Natural killer cell (primary cell): ENCODE measurements around the gene SMG6. TPM values are rescaled to one million over a fixed set of nuclear protein-coding genes. Genes with fewer than 3 reads are reported as not detected.
A peak's percentile ranks its signal among the peaks of the same experiment; 100 is the strongest.

ENCODE experiments used
- ATAC-seq, 3 donors: fragments of 150-1000 bp in 2 of 3; fragments of 200-7000 bp in 1 of 3; cut with Tn5 transposase; 1 replicate in 1 of 3; 2 replicates in 2 of 3; pipeline ENCODE4 v1.10.0; 2021; ENCODE audit warnings: mild to moderate bottlenecking in 2 of 3, moderate library complexity in 2 of 3
- DNase-seq, 2 donors: peaks; one replicate each; pipeline versions ENCODE4 v3.0.0 to v3.0.0-alpha.2; 2013 to 2021; ENCODE audit warnings: mixed read lengths in 1 of 2
- H3K27ac ChIP-seq: one replicate; pipeline ENCODE4 v1.5.1; 2013; ENCODE audit warnings: mild to moderate bottlenecking, low read length
- H3K27me3 ChIP-seq: one replicate; pipeline ENCODE4 v1.6.1; 2013; ENCODE audit warnings: low read length; ENCODE audit not compliant: control insufficient read depth, insufficient read depth
- H3K36me3 ChIP-seq: one replicate; pipeline ENCODE4 v1.6.1; 2013; ENCODE audit warnings: low read length; ENCODE audit not compliant: control insufficient read depth, insufficient read depth
- H3K4me1 ChIP-seq: one replicate; pipeline ENCODE4 v1.6.1; 2013; ENCODE audit warnings: low read length; ENCODE audit not compliant: control insufficient read depth, insufficient read depth
- H3K4me3 ChIP-seq: one replicate; pipeline ENCODE4 v1.5.1; 2013; ENCODE audit warnings: low read length
- H3K9me3 ChIP-seq: one replicate; pipeline ENCODE4 v1.6.1; 2013; ENCODE audit warnings: low read length; ENCODE audit not compliant: control insufficient read depth, insufficient read depth
- H3K27ac Mint-ChIP-seq, 2 donors: one replicate each; pipeline ENCODE4 v1.8.0; 2022; ENCODE audit warnings: mild to moderate bottlenecking in 2 of 2, mixed read lengths in 2 of 2, moderate library complexity in 1 of 2
- H3K27me3 Mint-ChIP-seq, 2 donors: one replicate each; pipeline ENCODE4 v1.8.0; 2022; ENCODE audit warnings: low read depth in 2 of 2, mixed read lengths in 2 of 2
- H3K36me3 Mint-ChIP-seq: one replicate; pipeline ENCODE4 v1.8.0; 2022; ENCODE audit warnings: mixed read lengths
- H3K4me1 Mint-ChIP-seq, 2 donors: one replicate each; pipeline ENCODE4 v1.8.0; 2022; ENCODE audit warnings: mixed read lengths in 2 of 2
- H3K4me3 Mint-ChIP-seq: one replicate; pipeline ENCODE4 v1.8.0; 2022; ENCODE audit warnings: mild to moderate bottlenecking, moderate library complexity, mixed read lengths
- H3K9me3 Mint-ChIP-seq, 2 donors: one replicate each; pipeline ENCODE4 v1.8.0; 2022; ENCODE audit warnings: mixed read lengths in 2 of 2
- WGBS: methylation state at CpG from one replicate; pipeline ENCODE4 v1.1.7; 2013; ENCODE audit warnings: missing lambda C conversion rate; ENCODE audit not compliant: insufficient coverage; 5-methylcytosine and 5-hydroxymethylcytosine counted together
- intact Hi-C: fragments of 100-400 bp; cut with micrococcal nuclease; formaldehyde crosslinking; loops from one replicate; pipeline ENCODE4 v1.14.2; 2022
- total RNA-seq, 4 donors: library from RNA; stranded (reverse); fragments of 120-200 nt in 1 of 4; gene quantifications; one replicate each; pipeline versions ENCODE4 v1.2.3 to v1.2.4, GENCODE V29; 2013 to 2022
- TF ChIP-seq, protein P1 (sequence below): fragments of 200-600 bp; IDR thresholded peaks from one replicate; pipeline ENCODE4 v1.8.0; 2022; ENCODE audit warnings: antibody characterized with exemption

The SMG6 gene
- total RNA-seq, 3 donors from 2014 or later (not counting 1 experiment from before 2014, with no cell fraction given): 41.6 to 49.4 (median 48.2) TPM

DNA sequence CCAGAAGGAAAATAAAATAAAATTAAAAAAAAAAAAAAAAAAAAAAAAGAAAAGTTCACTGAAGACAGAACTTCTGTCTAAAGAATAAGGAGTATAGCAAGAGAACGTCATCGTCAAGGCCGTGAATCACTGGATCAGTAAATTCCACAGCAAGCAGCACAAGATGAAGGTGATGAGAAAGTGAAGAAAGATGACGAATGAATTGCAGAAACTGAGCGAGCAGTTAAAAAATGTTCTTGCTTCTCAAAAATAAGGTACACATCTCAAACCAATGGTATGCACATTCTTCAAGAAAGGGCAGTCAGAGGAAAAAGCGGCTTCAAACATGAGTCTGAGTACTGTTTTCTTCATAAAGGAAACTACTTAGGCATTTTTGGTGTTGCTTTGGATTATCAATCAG lies 104.7 kb downstream of the SMG6 start:
- peaks cover 20 to 26% of the 10 kb centered on the region in 2 donors for H3K4me1 Mint-ChIP-seq
- no peak overlapping the region for H3K4me3 Mint-ChIP-seq
- no peaks in the 10 kb centered on the region for H3K4me1 ChIP-seq
- ATAC-seq: no peak
- TF ChIP-seq, protein P1, sequence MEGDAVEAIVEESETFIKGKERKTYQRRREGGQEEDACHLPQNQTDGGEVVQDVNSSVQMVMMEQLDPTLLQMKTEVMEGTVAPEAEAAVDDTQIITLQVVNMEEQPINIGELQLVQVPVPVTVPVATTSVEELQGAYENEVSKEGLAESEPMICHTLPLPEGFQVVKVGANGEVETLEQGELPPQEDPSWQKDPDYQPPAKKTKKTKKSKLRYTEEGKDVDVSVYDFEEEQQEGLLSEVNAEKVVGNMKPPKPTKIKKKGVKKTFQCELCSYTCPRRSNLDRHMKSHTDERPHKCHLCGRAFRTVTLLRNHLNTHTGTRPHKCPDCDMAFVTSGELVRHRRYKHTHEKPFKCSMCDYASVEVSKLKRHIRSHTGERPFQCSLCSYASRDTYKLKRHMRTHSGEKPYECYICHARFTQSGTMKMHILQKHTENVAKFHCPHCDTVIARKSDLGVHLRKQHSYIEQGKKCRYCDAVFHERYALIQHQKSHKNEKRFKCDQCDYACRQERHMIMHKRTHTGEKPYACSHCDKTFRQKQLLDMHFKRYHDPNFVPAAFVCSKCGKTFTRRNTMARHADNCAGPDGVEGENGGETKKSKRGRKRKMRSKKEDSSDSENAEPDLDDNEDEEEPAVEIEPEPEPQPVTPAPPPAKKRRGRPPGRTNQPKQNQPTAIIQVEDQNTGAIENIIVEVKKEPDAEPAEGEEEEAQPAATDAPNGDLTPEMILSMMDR: no peak
- intact Hi-C loops: no loop called here
- H3K27ac Mint-ChIP-seq: no peak overlapping the region
- DNase-seq: no peak
- H3K27me3 ChIP-seq: no peaks in the 10 kb centered on the region
- H3K9me3 ChIP-seq: no peaks in the 10 kb centered on the region
- no peak overlapping the region for H3K4me3 ChIP-seq
- H3K27me3 Mint-ChIP-seq: no peaks in the 10 kb centered on the region
- no peaks in the 10 kb centered on the region for H3K36me3 Mint-ChIP-seq
- H3K36me3 ChIP-seq: peaks cover 3% of the 10 kb centered on the region
- 91% methylated on average over 4 of the region's 6 CpGs for WGBS
- no peak overlapping the region for H3K27ac ChIP-seq
- no peaks in the 10 kb centered on the region for H3K9me3 Mint-ChIP-seq

DNA sequence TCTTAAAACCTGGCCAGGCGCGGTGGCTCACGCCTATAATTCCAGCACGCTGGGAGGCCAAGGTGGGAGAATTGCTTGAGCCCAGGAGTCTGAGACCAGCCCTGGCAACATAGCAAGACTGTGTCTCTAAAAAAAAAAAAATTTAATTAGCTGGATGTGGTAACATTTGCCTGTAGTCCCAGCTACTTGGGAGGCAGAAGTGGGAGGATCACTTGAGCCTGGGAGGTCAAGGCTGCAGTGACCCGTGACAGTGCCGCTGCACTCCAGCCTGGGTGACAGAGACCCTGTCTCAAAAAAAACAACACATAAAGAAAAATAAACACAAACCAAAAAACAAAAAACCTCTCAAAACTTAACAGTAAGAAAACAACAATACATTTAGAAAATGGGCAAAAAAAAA lies 106.3 kb downstream of the SMG6 start:
- TF ChIP-seq, protein P1: no peak
- intact Hi-C loops: no loop called here
- Mint-ChIP-seq H3K27me3 (no peaks in the 10 kb centered on the region), H3K36me3 (no peaks in the 10 kb centered on the region), H3K4me3 (no peak overlapping the region), H3K4me1 (peaks cover 37% of the 10 kb centered on the region in 2 donors), H3K27ac (no peak overlapping the region), H3K9me3 (no peaks in the 10 kb centered on the region)
- 100% methylated on average over 6 of the region's 6 CpGs for WGBS
- ATAC-seq (no peak), DNase-seq (no peak)
- H3K36me3 ChIP-seq: peaks cover 3% of the 10 kb centered on the region
- peaks cover 10% of the 10 kb centered on the region for H3K4me1 ChIP-seq
- H3K4me3 ChIP-seq: no peak overlapping the region
- H3K9me3 ChIP-seq: no peaks in the 10 kb centered on the region
- no peaks in the 10 kb centered on the region for H3K27me3 ChIP-seq
- no peak overlapping the region for H3K27ac ChIP-seq

DNA sequence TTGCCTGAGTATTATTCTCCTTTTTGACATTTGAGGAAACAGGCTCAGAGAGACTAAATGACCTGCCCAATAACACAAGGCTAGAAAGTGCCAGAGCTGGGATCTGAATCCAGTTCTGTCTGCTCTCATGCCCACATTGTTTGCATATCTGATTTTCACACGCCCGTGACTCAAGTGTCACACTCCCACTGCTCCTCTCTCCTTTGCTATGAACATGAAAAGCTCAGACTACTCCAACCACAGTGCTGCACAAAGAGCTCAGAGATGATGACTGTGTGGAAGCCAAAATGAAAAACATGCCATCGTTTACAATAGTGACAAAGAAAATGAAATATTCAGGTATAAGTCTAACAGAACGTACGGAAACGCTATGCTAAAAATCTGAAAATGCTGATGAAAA lies 107.9 kb downstream of the SMG6 start:
- H3K9me3 ChIP-seq: no peaks in the 10 kb centered on the region
- intact Hi-C loops: no loop called here
- H3K27ac ChIP-seq: no peak overlapping the region
- peaks cover 52 to 53% of the 10 kb centered on the region in 2 donors for H3K4me1 Mint-ChIP-seq
- H3K4me1 ChIP-seq: peaks cover 24% of the 10 kb centered on the region
- DNase-seq (no peak), ATAC-seq (peak in 2 of 3 donors; percentile 20 to 30)
- no peaks in the 10 kb centered on the region for H3K9me3 Mint-ChIP-seq
- H3K36me3 ChIP-seq: peaks cover 2% of the 10 kb centered on the region
- no peaks in the 10 kb centered on the region for H3K36me3 Mint-ChIP-seq
- H3K27ac Mint-ChIP-seq: peak overlapping the region; percentile 24 to 60
- WGBS: 62% methylated on average over 6 of the region's 6 CpGs
- no peak overlapping the region for H3K4me3 ChIP-seq
- no peaks in the 10 kb centered on the region for H3K27me3 ChIP-seq
- H3K4me3 Mint-ChIP-seq: no peak overlapping the region
- TF ChIP-seq, protein P1: no peak
- no peaks in the 10 kb centered on the region for H3K27me3 Mint-ChIP-seq

DNA sequence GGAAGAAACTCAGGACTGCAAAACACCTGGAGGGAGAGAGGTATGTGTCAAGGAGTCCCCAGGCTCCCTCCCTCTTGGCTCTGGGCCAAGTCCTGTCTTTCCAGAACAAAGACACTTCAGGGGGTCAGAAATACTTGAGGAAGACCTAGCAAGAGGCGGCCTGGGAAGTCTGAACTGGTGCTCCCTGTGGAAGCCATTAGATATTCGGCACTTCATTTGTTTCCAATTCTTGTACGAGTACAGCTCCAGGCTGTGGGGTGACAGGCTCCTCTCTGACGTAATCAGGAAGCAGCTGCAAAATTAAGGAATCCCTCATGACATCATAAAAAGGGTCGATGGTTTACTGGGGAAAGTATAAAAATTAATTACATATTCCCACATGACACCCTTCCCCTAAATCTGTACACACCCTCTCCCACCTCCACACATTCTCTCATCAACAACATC lies 108.7 kb downstream of the SMG6 start:
- Histone ChIP-seq H3K27ac (no peak overlapping the region), H3K9me3 (no peaks in the 10 kb centered on the region), H3K4me1 (peaks cover 30% of the 10 kb centered on the region), H3K27me3 (no peaks in the 10 kb centered on the region), H3K4me3 (no peak overlapping the region), H3K36me3 (peaks cover 2% of the 10 kb centered on the region)
- peaks cover 57 to 61% of the 10 kb centered on the region in 2 donors for H3K4me1 Mint-ChIP-seq
- no peak for DNase-seq
- no peaks in the 10 kb centered on the region for H3K36me3 Mint-ChIP-seq
- no peaks in the 10 kb centered on the region for H3K27me3 Mint-ChIP-seq
- no peaks in the 10 kb centered on the region for H3K9me3 Mint-ChIP-seq
- ATAC-seq: no peak
- no peak overlapping the region for H3K4me3 Mint-ChIP-seq
- WGBS: 68% methylated on average over 3 of the region's 5 CpGs
- peak overlapping the region; percentile 24 to 60 for H3K27ac Mint-ChIP-seq
- TF ChIP-seq, protein P1: no peak
- intact Hi-C loops: loop anchor here (5.0 kb wide), 1 partner anchor 72 kb away; no protein-coding TSS in a partner anchor
